ENCODE measurements around the gene SNAI3.

- no peak for TF ChIP-seq CTCF (conservative IDR thresholded peaks at IDR 0.05; ENCODE audit: low read depth in 2 of 2)
- TF ChIP-seq STAT1 (IDR thresholded peaks at IDR 0.05; ENCODE audit: unreplicated experiment) = no peak
- TF ChIP-seq CREB1 (CRISPR knock-in tag; IDR thresholded peaks at IDR 0.05; ENCODE audit: low read depth) = no peak
- no peak for TF ChIP-seq EZH2 (IDR thresholded peaks at IDR 0.05; ENCODE audit: low read depth, unreplicated experiment)
- no peak for TF ChIP-seq ETS1 (IDR thresholded peaks at IDR 0.05)
- no peak for TF ChIP-seq POLR2AphosphoS5 (IDR thresholded peaks at IDR 0.05; ENCODE audit: low read depth)
- no peak for TF ChIP-seq JUNB (IDR thresholded peaks at IDR 0.05; ENCODE audit: unreplicated experiment)
- TF ChIP-seq EZH2phosphoT487 (IDR thresholded peaks at IDR 0.05; ENCODE audit: unreplicated experiment) = no peak
Observed at GRCh38 chr16:88688013-88688778, 1.9 kb upstream of the SNAI3 start.

Data from GM23338 (cell line).